ENCODE measurements around the gene MT1HL1.

DNA sequence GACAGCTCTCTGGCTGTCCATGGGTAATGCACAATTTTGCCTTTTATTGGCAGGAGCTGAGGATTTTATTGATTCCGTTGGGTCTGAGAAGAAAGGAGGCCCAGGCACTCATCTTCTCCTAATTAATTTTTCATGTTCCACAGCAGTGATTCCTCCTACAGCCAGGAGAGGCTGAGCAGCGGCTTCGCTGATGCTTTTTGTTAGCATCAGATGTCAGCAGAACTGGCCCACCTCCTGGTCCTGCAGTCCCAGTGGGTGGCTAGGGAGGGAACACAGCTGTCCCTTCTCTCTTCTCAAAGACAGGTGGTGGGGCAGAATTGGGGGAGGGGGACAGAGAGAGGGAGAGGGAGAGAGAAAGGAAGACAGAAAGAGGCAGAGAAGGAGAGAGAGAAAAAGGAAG, 5.7 kb downstream of the MT1HL1 start:
- TF ChIP-seq, protein P1, sequence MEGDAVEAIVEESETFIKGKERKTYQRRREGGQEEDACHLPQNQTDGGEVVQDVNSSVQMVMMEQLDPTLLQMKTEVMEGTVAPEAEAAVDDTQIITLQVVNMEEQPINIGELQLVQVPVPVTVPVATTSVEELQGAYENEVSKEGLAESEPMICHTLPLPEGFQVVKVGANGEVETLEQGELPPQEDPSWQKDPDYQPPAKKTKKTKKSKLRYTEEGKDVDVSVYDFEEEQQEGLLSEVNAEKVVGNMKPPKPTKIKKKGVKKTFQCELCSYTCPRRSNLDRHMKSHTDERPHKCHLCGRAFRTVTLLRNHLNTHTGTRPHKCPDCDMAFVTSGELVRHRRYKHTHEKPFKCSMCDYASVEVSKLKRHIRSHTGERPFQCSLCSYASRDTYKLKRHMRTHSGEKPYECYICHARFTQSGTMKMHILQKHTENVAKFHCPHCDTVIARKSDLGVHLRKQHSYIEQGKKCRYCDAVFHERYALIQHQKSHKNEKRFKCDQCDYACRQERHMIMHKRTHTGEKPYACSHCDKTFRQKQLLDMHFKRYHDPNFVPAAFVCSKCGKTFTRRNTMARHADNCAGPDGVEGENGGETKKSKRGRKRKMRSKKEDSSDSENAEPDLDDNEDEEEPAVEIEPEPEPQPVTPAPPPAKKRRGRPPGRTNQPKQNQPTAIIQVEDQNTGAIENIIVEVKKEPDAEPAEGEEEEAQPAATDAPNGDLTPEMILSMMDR (IDR thresholded peaks at IDR 0.05; ENCODE audit: low read length) = no peak
- TF ChIP-seq EZH2 (IDR thresholded peaks at IDR 0.05; ENCODE audit: borderline replicate concordance, low read length) = no peak
